ENCODE measurements around the gene CCDC17. TPM values are rescaled to one million over a fixed set of nuclear protein-coding genes. Genes with fewer than 3 reads are reported as not detected.

The CCDC17 gene
- total RNA-seq, 4 donors from 2014 or later, result 9.0 to 21.3 (median 10.0) TPM

- no peak for TF ChIP-seq CTCF (IDR thresholded peaks at IDR 0.05)
- no peak for TF ChIP-seq POLR2A (IDR thresholded peaks at IDR 0.05)
- no peak for TF ChIP-seq POLR2AphosphoS5 (IDR thresholded peaks at IDR 0.05)
- no peak for TF ChIP-seq EP300 (IDR thresholded peaks at IDR 0.05; ENCODE audit: low read depth)
- WGBS, 2 donors (ENCODE audit: low coverage in 1 of 2), result 74 to 89% methylated on average over 7 to 8 of the region's 8 CpGs
- intact Hi-C loops (cut with DNase I; ENCODE audit: low total_unique reads) (no loop called here), in situ Hi-C loops (cut with MboI; ENCODE audit: low pct_ligation_motif_present in 1 of 4, low pct_unique_long_range_greater_than_20kb in 1 of 4, low sequenced_read_pairs in 3 of 4) (no loop called here)
- no peak for DNase-seq
- H3K9me3 ChIP-seq, result no peaks in the 10 kb centered on the region
- peaks cover 7 to 60% (median 21%) of the 10 kb centered on the region in 4 donors for H3K4me1 ChIP-seq
- H3K36me3 ChIP-seq, result no peaks in the 10 kb centered on the region
- no peak overlapping the region for H3K27ac ChIP-seq
- H3K4me3 ChIP-seq, result no peak overlapping the region
- no peaks in the 10 kb centered on the region for H3K27me3 ChIP-seq
Measured at GRCh38 chr1:45667321-45668111, 43.7 kb upstream of the CCDC17 start.

GRCh38 chr1:45666836-45667235, 43.0 kb upstream of the CCDC17 start:
- Histone ChIP-seq H3K4me1 (peaks cover 7 to 53% (median 20%) of the 10 kb centered on the region in 4 donors), H3K36me3 (no peaks in the 10 kb centered on the region), H3K27me3 (no peaks in the 10 kb centered on the region), H3K9me3 (no peaks in the 10 kb centered on the region), H3K4me3 (no peak overlapping the region), H3K27ac (no peak overlapping the region)
- in situ Hi-C loops (cut with MboI; ENCODE audit: low pct_ligation_motif_present in 1 of 4, low pct_unique_long_range_greater_than_20kb in 1 of 4, low sequenced_read_pairs in 3 of 4), result no loop called here
- no peak for DNase-seq
- TF ChIP-seq POLR2A (IDR thresholded peaks at IDR 0.05) (no peak), CTCF (IDR thresholded peaks at IDR 0.05) (no peak), POLR2AphosphoS5 (IDR thresholded peaks at IDR 0.05) (no peak), EP300 (IDR thresholded peaks at IDR 0.05; ENCODE audit: low read depth) (no peak)
- intact Hi-C loops (cut with DNase I; ENCODE audit: low total_unique reads), result no loop called here
- WGBS, 2 donors (ENCODE audit: low coverage in 1 of 2), result 90 to 96% methylated on average over 2 of the region's 2 CpGs

GRCh38 chr1:45660336-45660735, 36.5 kb upstream of the CCDC17 start:
- H3K36me3 ChIP-seq, result peaks cover 0 to 52% (median 24%) of the 10 kb centered on the region in 4 donors
- 45 to 77% methylated on average over 2 of the region's 2 CpGs for WGBS, 2 donors (ENCODE audit: low coverage in 1 of 2)
- in situ Hi-C loops (cut with MboI; ENCODE audit: low pct_ligation_motif_present in 1 of 4, low pct_unique_long_range_greater_than_20kb in 1 of 4, low sequenced_read_pairs in 3 of 4), result no loop called here

GRCh38 chr1:45659222-45659621, 35.4 kb upstream of the CCDC17 start:
- WGBS, 2 donors (ENCODE audit: low coverage in 1 of 2), result 92 to 100% methylated on average over 1 to 2 of the region's 2 CpGs
- H3K4me3 ChIP-seq, result no peak overlapping the region
- intact Hi-C loops (cut with DNase I; ENCODE audit: low total_unique reads), result no loop called here
- in situ Hi-C loops (cut with MboI; ENCODE audit: low pct_ligation_motif_present in 1 of 4, low pct_unique_long_range_greater_than_20kb in 1 of 4, low sequenced_read_pairs in 3 of 4), result no loop called here
- no peaks in the 10 kb centered on the region for H3K9me3 ChIP-seq
- peaks cover 0 to 54% (median 16%) of the 10 kb centered on the region in 4 donors for H3K4me1 ChIP-seq
- H3K27me3 ChIP-seq, result no peaks in the 10 kb centered on the region
- peak overlapping the region in 1 of 4 donors; percentile 36 for H3K27ac ChIP-seq
- TF ChIP-seq POLR2A (IDR thresholded peaks at IDR 0.05) (no peak), EP300 (IDR thresholded peaks at IDR 0.05; ENCODE audit: low read depth) (no peak), CTCF (IDR thresholded peaks at IDR 0.05) (no peak), POLR2AphosphoS5 (IDR thresholded peaks at IDR 0.05) (no peak)
- H3K36me3 ChIP-seq, result peaks cover 0 to 63% (median 29%) of the 10 kb centered on the region in 4 donors
- DNase-seq, result no peak

More at GRCh38 chr1:45660336-45660735, 36.5 kb upstream of the CCDC17 start:
- H3K4me3 ChIP-seq, result no peak overlapping the region
- H3K27ac ChIP-seq, result no peak overlapping the region
- H3K4me1 ChIP-seq, result peaks cover 0 to 54% (median 16%) of the 10 kb centered on the region in 4 donors
- TF ChIP-seq POLR2AphosphoS5 (IDR thresholded peaks at IDR 0.05), result no peak
- TF ChIP-seq EP300 (IDR thresholded peaks at IDR 0.05; ENCODE audit: low read depth), result no peak
- TF ChIP-seq CTCF (IDR thresholded peaks at IDR 0.05), result no peak
- no peak for TF ChIP-seq POLR2A (IDR thresholded peaks at IDR 0.05)
- intact Hi-C loops (cut with DNase I; ENCODE audit: low total_unique reads), result no loop called here
- DNase-seq, result no peak
- no peaks in the 10 kb centered on the region for H3K9me3 ChIP-seq
- no peaks in the 10 kb centered on the region for H3K27me3 ChIP-seq
